Hepatic stellate cell (primary cell): ENCODE measurements around the gene ZPR1.
"Not testable (repeated sequence)": the region's sequence is repeated elsewhere in the genome, so short reads cannot be mapped to it uniquely, and the experiment has no call there.

Experiments used
- DNase-seq: peaks from one replicate; pipeline ENCODE4 v3.0.0; 2011; ENCODE audit warnings: low spot score

The ZPR1 gene

DNA sequence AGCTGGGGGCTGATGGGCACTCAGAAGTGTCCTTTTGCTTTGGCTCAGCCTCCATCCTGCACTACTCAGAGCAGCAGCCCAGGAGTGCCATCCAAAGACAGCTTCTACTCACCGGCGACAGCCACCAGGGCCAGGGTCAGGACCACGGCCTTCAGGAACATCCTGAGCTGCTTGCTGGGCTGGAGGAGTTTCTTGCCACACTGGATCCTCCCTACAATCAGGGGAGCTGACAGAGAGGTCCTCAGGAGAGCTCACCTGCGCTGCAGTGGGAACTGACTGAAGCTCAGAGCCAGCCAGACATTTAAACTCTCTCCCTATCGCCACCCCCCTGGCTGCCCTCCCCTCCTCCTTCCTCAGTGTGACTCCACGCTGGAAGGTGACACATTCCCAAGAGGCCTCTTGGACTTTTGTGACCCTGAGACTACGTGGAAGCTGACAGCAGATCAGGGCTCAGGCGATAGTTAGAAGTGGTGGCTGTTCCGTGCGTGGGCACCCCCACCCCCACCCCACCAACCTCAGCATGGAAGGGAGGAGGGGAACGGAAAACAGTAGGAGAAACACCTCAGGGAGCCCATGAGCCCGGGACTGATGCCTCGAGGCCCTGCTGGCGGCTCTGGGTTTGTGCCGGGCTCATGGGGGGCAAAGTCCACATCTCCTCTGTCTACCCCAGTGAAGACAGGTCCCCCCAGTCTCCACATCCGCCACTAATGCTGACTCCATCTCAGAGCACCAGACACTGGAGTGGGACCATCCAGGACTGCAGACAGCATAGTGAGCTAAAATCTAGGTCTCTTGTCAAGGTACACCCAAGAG lies 35.4 kb upstream of the ZPR1 start, which contains the start of gene APOA4:
TSS of gene APOA4 (minus strand) at position 274 of the 813 bp plus-strand sequence. CDS start at position 161, 113 bp downstream.
- DNase-seq, result no peak

DNA sequence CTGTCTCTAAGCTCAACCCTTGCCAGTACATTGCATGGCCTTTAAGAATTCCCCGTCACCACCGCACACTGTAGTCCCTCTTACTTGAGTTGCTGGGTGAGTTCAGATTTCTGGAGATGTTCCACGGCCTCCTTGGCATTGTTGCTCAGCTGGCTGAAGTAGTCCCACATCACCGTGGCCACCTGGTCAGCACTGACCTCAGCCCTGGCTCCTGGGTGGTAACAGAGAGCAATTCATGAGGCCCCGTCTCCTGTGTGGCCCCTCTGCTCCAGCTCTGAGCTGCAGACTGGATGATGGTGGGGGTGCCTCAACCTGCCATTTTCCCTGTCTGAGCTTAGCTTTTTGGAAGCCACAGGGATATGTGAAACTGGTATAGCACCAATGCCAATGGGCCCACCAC lies 34.8 kb upstream of the ZPR1 start:
- no peak for DNase-seq

DNA sequence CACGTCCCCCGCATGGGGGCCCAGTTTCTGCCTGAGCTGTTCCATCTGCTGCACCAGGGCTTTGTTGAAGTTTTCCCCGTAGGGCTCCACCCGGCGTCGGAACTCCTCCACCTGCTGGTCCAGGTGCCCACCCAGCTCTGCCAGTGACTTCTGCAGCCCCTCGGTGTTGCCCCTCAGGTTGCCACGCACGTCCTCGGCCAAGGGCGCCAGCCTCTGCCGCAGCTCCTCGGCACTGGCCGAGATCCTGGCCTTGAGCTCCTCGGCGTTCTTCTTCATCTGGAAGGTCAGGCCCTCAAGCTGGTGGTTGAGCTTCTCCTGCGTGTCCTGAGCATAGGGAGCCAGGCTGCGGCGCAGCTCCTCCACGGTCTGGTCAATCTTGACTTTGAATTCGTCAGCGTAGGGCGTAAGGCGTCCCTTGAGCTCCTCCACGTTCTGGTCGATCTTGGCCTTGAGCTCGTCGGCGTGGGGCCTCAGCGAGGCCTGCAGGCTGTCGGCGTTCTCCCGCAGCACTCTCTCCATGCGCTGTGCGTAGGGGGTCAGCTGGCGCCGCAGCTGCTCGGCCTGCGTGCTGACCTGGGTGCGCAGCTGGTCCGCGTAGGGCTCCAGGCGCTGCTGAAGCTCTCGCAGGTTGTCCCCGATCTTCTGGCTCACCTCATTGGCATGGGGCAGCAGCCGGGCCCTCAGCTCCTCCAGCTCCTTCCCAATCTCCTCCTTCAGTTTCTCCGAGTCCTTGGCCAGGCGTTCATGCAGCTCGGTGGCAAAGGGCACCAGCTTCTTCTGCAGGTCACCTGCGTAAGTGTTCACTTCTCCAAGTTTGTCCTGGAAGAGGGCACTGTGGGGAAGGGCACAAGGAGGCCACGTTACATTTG lies 33.5 kb upstream of the ZPR1 start:
- DNase-seq, result no peak

DNA sequence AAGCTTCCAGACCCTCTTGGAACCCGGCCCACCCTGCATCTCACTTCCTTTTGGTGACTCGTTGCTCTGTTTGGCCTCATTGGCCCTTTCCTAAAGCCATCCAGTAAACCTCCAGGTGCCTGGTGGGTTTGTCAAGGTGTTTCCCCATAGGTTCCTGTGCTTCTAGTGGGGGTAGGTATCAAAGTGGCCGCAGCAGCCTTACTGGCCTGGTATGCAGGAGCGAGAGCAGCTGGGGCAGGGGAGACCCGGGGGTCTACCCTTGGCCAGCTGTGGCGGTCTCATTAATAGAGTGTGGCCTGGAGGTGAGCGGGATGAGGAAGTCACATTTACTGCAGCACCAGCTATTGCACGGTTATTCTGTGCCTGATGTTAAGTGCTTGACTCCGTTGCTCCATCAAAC lies 31.2 kb upstream of the ZPR1 start:
- no peak for DNase-seq

DNA sequence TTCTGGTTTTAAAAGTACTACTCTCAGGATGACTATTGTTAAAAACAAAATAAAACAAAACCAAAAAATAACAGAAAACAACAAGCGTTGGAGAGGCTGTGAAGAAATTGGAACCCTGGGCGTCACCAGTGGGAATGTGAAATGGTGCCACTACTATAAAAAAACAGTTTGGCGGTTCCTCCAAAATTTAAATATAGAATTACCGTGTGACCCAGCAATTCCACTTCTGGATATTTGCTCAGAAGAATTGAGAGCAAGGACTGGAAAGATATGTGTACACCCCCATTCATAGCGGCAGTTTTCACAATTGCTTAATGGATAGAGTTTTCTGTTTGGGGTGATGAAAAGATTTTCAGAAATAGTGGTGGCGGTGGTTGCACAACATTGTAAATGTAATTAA lies 26.7 kb upstream of the ZPR1 start:
- DNase-seq, result no peak

DNA sequence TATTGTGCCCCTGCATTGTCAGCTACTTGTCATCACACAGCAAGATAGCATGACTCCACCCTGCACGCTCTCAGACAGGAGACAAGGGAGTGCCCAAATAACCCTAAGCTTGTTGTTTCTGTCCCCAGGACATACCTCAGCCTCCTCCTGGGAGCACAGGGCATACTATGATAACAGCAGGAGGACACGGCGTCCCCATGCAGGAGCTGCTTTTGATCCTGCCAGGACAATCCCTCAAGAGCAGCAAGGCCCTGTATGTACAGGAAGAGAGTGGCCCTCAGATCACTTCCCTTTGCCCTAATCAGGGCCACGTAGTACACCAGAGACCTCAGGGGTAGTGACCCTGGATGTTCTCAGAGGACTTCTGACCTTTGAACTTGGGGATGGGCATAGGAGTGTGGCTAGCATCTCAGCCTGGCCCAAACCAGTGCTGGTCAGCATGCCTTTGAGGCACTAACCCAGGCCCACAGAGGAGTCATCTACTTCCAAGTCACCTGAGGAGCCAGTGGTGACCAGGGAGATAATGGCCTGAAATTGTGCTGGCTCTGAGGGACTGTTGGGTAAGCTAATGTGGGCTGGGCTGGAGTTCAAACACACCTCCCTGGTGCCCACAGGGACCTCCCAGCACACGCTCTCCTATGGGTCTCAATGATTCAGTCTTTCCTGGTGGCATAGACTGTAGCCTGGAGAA lies 26.1 kb upstream of the ZPR1 start:
- no peak for DNase-seq

DNA sequence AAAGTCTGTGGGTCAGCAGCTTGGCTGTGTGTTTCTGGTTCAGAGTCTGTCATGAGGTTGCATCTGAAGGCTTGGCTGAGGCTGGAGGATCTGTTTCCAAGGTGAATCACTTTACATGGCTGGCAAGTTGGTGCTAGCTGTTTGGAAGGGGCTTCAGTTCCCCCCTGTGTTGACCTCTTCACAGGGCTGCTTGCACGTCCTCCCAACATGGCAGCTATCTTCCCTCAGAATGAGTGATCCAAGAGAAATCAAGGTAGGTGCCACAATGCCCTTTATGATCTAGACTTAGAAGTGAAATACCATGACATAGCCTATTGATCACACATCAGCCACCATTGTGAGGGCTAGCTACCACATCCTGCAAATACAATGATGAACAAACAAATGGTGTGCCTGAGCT lies 25.3 kb upstream of the ZPR1 start:
- no peak for DNase-seq

DNA sequence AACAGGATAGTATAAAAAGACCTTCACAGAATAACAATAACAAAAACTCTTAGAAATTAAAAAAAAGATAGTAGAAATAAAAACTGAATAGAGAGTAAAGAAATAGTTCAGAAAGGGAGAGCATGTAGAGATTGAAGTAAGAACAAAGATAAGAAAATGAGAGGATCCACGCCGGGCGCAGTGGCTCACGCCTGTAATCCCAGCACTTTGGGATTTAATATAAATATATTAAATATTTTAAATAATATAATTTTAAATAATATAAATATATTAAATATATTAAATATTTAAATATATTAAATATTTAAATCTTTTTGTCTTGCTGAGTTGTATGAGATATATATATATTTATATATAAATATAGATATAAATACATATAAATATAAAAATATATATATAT lies 24.3 kb upstream of the ZPR1 start:
- DNase-seq, result no peak

DNA sequence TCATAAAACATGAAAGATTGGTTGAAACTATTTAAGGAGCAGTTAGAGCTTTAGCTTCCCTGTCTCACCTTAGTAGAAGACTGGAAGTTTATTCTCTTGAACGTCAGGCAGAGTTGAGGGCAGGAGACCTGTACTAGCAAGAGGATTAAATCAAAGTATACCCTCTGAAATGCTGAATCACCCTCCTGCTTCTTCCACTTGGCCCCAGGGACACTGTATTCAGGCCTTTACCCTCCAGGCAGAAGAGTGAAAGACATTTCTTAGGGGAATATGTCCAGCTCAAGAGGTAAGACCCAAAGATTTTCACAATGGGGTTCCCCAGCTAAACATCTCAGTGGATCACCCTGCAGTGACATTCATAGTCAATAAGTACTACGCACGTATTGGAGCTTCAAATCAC lies 23.4 kb upstream of the ZPR1 start:
- no peak for DNase-seq

DNA sequence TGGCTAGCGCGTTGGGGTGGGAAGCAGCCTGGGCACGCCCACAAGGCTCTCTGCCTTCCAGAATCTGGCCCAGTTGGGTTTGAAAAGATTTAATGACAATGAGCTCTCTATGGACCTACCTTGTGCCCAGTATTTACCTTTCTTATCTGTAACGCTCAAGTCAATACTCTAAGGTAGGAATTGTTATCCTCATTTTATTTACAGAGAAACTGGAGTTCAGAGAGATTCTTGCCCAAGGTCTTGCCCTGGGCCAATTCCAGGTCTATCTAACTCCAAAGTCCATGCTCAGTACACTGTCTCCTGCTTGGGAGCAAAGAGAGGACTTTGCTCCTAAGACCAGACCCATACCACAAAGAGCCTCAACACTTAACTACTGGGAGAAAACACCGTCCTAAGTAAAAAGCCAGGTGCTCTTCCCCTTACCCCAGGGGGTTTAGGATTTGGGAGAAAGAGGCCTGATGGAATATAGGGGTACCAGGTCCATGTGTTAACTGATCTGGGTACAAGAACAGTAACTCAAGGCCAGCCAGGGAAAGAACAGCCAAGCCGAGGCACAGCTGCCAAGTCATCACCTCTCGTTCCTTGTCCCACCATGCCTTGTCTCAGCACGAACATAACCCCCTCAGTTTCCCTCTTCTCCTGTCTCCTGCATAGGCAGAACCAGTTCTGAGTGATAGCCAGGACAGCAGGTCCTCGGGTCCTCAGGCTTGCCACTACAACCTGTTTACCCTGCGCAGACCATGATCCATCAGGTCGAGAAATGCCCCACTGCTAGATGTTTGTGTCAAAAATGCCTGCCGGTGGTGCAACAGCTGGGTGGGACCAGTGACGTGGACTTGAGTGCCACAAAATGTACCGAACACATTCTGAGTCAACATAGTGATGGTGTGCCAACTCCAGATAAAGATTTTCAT lies 20.7 kb upstream of the ZPR1 start:
- DNase-seq, result no peak

DNA sequence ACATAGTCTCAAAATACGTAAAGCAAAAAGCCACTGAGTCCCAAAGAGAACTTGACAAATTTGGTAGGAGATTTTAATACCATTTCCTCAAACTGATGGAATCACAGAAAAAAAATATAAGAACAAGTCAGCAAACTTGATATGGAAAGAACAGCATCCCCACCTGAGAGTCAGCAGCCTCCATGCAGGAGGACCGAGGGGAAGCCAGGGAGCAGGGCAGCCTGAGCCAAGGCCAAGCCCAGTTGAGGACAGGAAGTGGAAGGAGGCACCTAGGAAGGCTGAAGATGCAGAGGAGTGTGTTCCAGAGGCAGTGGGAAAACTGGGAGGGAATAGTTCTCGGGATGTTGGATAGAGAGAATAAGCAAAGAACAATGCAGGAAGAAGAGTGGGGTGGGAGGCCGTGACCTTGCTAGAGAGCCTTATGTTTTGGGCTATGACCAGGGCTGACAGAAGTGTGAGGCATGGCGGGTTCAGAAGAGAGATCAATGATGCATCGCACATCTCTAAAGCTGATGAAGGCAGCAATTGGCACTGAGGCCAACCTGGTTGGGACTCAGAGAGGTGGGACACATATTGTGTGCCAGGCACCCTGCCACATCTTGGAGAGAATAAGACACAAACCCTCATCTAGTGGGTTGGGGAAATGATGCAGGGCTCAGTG lies 19.9 kb upstream of the ZPR1 start:
- DNase-seq, result no peak

DNA sequence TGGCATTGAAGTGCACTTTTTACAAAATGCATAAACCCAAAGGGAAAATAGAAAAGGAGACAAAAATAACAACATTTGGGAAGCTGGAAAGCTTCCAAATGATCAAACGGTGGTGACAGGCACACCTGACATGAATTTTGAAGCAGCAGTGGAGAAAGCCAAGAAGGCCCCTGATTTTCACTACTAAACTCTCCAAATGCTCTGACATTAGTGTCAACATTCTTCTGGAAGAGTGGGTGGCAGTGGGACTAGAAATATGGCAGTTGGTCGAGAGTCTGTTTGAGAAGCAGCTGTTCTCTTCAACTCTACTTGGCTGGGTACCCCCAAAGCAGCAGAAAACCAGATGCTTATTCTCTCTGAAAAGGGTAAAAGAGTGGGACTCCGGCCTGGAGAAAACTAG lies 16.2 kb upstream of the ZPR1 start:
- no peak for DNase-seq

DNA sequence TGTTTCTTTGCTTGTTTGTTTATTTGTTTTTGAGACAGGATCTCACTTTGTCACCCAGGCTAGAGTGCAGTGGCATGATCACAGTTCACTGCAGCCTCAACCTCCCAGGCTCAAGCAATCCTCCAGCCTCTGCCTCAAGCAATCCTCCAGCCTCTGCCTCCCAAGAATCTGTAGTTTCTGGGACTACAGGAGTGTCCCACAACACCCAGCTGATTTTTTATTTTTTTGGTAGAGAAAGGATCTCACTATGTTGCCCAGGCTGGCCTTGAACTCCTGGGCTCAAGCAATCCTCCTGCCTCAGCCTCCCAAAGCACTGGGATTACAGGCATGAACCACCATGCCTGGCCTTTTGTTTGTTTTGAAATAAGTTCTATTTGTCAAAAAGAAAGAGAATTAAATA lies 13.8 kb upstream of the ZPR1 start:
- not testable (repeated sequence) for DNase-seq

DNA sequence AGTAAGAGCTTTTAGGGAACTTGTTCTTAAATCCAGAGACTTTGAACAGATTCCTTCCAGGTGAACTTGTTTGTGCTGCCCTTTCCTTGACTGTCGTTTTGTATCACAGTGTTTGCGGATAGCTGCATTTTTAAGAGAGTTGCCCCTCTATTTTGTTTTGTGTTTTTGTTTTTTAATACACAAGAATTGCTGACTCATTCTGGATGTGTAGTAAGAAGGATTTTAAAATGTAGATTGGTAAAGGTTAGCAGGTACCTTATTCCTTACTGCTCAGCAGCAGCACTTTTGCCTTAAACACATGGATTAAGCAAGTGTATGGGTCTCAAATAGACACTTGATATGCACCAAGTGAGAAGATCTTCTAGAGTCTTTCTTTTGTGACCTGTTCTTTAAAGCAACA lies 12.8 kb upstream of the ZPR1 start:
- DNase-seq, result no peak

DNA sequence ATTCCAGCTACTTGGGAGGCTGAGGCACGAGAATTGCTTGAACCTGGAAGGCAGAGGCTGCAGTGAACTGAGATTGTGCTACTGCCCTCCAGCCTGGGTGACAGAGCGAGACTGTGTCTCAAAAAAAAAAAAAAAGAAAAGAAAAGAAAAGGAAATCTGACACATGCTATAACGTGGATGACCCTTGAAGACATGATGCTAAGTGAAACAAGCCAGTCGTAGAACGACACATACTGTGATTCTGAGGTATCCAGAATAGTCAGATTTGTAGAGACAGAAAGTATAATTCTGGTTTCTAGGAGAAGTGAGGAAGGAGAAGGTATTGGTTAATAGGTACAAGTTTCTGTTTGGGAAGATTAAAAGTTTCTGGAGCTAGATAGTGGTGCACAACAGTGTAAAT lies 10.5 kb upstream of the ZPR1 start:
- no peak for DNase-seq

DNA sequence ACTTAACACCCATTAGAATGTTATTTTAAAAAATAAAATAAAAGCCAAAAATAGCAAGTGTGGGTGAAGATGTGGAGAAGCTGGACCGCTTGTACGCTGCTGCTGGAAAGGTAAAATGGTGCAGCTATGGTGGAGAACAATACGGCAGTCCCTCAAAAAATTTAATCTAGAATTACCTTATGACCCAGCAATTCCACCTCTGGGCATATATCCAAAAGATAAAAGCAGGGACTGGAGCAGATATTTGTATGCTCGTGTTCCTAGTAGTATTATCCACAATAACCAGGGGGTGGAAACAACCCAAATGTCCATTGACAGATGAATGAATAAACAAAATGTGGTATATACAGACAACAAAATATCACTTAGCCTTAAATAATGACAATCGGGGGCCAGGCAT lies 10.0 kb upstream of the ZPR1 start:
- no peak for DNase-seq

DNA sequence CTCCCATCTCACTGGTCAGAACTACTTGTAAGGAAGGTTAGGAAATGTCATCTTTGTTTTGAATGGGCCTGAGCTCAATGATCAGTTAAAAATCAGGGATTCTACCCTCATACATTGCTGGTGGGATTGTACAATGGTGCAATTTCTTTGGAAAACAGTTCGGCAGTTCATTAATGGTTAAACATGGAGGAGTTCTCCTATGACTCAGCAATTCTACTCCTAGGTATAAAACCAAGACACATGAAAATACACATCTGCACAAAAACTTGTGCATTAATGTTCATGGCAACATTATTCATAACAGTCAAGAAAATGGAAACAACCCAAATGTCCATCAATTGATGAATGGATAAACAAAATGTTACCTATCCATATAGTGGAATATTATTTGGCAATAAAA lies 8.7 kb upstream of the ZPR1 start:
- DNase-seq, result no peak

DNA sequence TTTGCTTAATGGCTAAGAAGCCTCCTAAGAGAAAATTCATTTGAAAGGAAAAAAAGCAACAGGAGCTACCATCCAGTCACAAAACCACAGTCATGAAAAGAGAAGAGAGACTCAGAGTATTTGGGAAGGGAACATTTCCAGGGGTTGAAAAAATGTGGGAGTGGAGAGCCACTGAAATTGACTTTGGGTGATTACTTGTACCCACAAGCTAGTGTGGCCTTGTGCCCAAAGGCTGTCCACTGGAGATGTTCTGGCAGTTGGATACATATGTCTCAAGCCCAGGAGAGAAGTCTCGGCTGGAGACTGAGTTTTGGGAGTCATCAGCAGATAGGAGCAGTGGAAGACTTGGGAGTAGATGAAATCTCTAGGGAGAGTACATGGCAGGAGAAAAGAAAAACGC lies 7.0 kb upstream of the ZPR1 start:
- DNase-seq, result no peak

DNA sequence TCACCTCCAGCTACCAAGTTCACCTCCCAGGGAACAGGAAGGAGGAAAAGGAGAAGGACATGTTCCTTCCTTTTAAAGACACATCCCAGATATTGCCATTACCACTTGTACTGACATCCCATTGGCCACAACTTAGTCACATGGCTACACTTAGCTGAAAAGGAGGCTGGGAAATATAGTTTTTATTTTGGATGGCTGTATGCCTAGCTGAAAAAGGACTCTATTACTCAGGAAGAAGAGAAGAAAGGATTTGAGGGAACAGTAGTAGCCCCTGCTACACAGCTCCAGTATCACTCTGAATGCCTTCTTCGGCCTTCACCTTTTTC lies 5.9 kb upstream of the ZPR1 start:
- no peak for DNase-seq

DNA sequence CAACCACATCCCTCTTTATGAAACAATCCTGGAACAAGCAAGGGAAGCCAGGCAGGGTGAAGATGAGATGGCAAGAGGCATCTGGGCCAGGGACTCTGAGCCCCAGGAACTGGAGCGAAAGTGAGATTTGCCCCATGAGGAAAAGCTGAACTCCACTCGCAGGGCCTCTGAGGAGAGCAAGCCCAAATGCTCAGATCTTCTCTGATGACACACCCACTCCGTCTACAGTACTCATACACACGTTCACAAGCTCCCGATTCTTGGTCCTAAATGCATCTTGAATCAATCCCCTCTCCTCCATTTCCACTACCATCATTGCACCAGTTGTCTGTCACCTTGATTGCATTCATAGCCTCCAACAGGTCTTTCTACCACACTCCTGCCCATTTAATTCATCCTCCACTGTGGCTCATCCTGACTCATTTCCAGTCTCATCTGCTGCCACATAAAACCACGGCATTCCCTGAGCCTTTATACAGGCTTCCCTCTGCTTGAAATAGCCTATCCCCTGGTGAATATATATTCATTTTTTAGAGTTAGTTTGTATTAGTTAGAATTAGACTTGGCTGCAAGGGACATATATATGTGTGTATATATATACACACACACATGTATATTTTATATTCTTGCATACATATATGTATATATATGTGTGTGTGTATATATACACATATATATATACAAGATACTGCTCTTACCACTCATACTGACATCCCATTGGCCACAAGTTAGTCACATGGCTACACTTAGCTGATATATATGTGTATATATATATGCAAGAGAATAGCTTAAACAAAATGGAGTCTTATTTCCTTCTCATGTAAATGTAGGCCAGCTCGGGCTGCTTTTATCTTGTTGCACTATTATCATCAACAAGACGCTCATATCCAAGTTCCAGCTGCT lies 5.3 kb upstream of the ZPR1 start:
- peak; percentile 73 for DNase-seq
